HepG2 (cell line): ENCODE measurements around the gene NEDD4L. TPM values are rescaled to one million over a fixed set of nuclear protein-coding genes. Genes with fewer than 3 reads are reported as not detected.
A peak's percentile ranks its signal among the peaks of the same experiment; 100 is the strongest.

Source experiments
- ATAC-seq: fragments of 200-7000 bp; cut with Tn5 transposase; 3 replicates; pipeline ENCODE4 v1.9.1; 2020; ENCODE audit warnings: mild to moderate bottlenecking, moderate library complexity
- BruUV-seq: library from RNA; stranded (reverse); fragments of 400-500 nt; replicated peaks from 2 replicates; lab custom pipeline; 2021; lab: Mats Ljungman, UMichigan
- CTCF ChIA-PET: fragments of 300-600 bp; formaldehyde crosslinking; extraction: SDS; loops from one replicate; lab custom pipeline; 2021; ENCODE audit warnings: low total read pairs, inconsistent platforms, low intra/inter-chr PET ratio; lab: Yijun Ruan, JAX
- POLR2A ChIA-PET: fragments of 350-600 bp; sonication (Branson Sonifier 250); formaldehyde crosslinking; loops from one replicate; lab custom pipeline; 2020; ENCODE audit warnings: antibody characterized with exemption, inconsistent platforms; lab: Yijun Ruan, JAX
- DNase-seq: peaks from one replicate; pipeline ENCODE4 v3.0.0-alpha.2; 2015; ENCODE audit warnings: low spot score
- FAIRE-seq: peaks from 3 replicates; lab custom pipeline; 2011; peaks lifted over from hg19 to GRCh38; lab: Jason Lieb, UNC
- H2AFZ ChIP-seq: one replicate; pipeline ENCODE4 v1.6.1; 2011; ENCODE audit warnings: low read length, inconsistent platforms
- H3K27ac ChIP-seq: fragments of 300-600 bp; 3 replicates; pipeline ENCODE4 v1.8.0; 2011; ENCODE audit warnings: mixed run types, mild to moderate bottlenecking, mixed read lengths, low read length, inconsistent platforms; ENCODE audit not compliant: insufficient read depth; ENCODE audit errors: extremely low read length
- H3K27me3 ChIP-seq, 2 experiments: fragments of 200-600 bp in 1 of 2; 2 replicates in 1 of 2; 3 replicates in 1 of 2; pipeline versions ENCODE4 v1.6.0 to v1.8.0; 2011; ENCODE audit warnings: low read length in 2 of 2, mild to moderate bottlenecking in 2 of 2, moderate library complexity in 2 of 2, inconsistent platforms in 1 of 2; ENCODE audit not compliant: insufficient read depth in 2 of 2, control insufficient read depth in 1 of 2
- H3K36me3 ChIP-seq, 2 experiments: fragments of 200-600 bp in 1 of 2; replicated peaks in 1 of 2; 2 replicates in 1 of 2; 3 replicates in 1 of 2; pipeline versions ENCODE4 v1.5.1 to v1.8.0; 2011; ENCODE audit warnings: low read length in 2 of 2, inconsistent platforms in 1 of 2; ENCODE audit not compliant: insufficient read depth in 2 of 2, control insufficient read depth in 1 of 2
- H3K4me1 ChIP-seq: 2 replicates; pipeline ENCODE4 v1.5.1; 2012; ENCODE audit warnings: low read length, inconsistent platforms; ENCODE audit not compliant: insufficient read depth
- H3K4me2 ChIP-seq: 2 replicates; pipeline ENCODE4 v1.6.0; 2011; ENCODE audit warnings: low read depth, low read length, inconsistent platforms
- H3K4me3 ChIP-seq, 3 experiments: fragments of 200-600 bp in 1 of 3; sonication (generic), shearing (Covaris generic) in 1 of 3; replicated peaks in 1 of 3; 2 replicates each; pipeline ENCODE4 v1.5.1; 2011 to 2016; ENCODE audit warnings: low read length in 3 of 3, inconsistent platforms in 2 of 3, low read depth in 2 of 3, mild to moderate bottlenecking in 2 of 3, control low read depth in 1 of 3, mixed read lengths in 1 of 3; ENCODE audit not compliant: insufficient read depth in 1 of 3
- H3K79me2 ChIP-seq: one replicate; pipeline ENCODE4 v1.6.1; 2011; ENCODE audit warnings: low read length, inconsistent platforms; ENCODE audit not compliant: insufficient read depth
- H3K9ac ChIP-seq: 2 replicates; pipeline ENCODE4 v1.6.0; 2011; ENCODE audit warnings: mild to moderate bottlenecking, low read depth, low read length, inconsistent platforms; ENCODE audit not compliant: insufficient read depth
- H3K9me3 ChIP-seq: 2 replicates; pipeline ENCODE4 v1.5.1; 2012; ENCODE audit warnings: mild to moderate bottlenecking, low read length
- H4K20me1 ChIP-seq: 2 replicates; pipeline ENCODE4 v1.6.0; 2011; ENCODE audit warnings: inconsistent platforms, mild to moderate bottlenecking, low read length, moderate library complexity; ENCODE audit not compliant: insufficient read depth
- ZFP36L1 ChIP-seq: sonication (generic); formaldehyde crosslinking; IDR thresholded peaks from 2 replicates; pipeline ENCODE4 v1.8.0; 2022; ENCODE audit warnings: mild to moderate bottlenecking, missing genetic modification reagents, moderate library complexity
- ZNF280D ChIP-seq: sonication (generic); formaldehyde crosslinking; IDR thresholded peaks from 2 replicates; pipeline ENCODE4 v1.5.1; 2020; ENCODE audit warnings: mild to moderate bottlenecking, missing genetic modification reagents
- ZNF687 ChIP-seq: sonication (generic); formaldehyde crosslinking; IDR thresholded peaks from 2 replicates; pipeline ENCODE4 v1.5.1; 2020; ENCODE audit warnings: mild to moderate bottlenecking, missing genetic modification reagents, moderate library complexity
- WGBS: methylation state at CpG from one replicate; pipeline ENCODE4 v1.1.6; 2017; ENCODE audit warnings: low lambda C conversion rate; 5-methylcytosine and 5-hydroxymethylcytosine counted together
- in situ Hi-C: cut with HindIII; loops from 2 replicates; pipeline ENCODE4 v1.10.0; 2017; ENCODE audit warnings: low pct_unique_long_range_greater_than_20kb; ENCODE audit not compliant: extremely low pct_ligation_motif_present
- intact Hi-C: fragments of 100-400 bp; cut with micrococcal nuclease; formaldehyde crosslinking; loops from one replicate; pipeline ENCODE4 v1.10.0; 2022; ENCODE audit not compliant: unreplicated experiment
- polyA plus RNA-seq, 8 experiments: library from polyadenylated mRNA; depleted of rRNA in 3 of 8; stranded (reverse) in 7 of 8; unstranded in 1 of 8; fragments of >200 nt; fragmentation: Illumina TruSeq in 4 of 8; extraction: Trizol in 4 of 8; gene quantifications; 2 replicates each; pipeline versions ENCODE4 v1.2.1 to v1.2.3, GENCODE V29; 2011 to 2016; ENCODE audit warnings: low read depth in 4 of 8, missing spikeins in 1 of 8, mixed read lengths in 1 of 8; ENCODE audit not compliant: insufficient read depth in 1 of 8
- total RNA-seq, 5 experiments: library from RNA; depleted of rRNA; stranded (reverse); fragments of >200 nt; fragmentation: Illumina TruSeq; extraction: Trizol; gene quantifications; 2 replicates each; pipeline ENCODE4 v1.2.3, GENCODE V29; 2016; ENCODE audit warnings: low read depth in 1 of 5

NEDD4L gene
- total and polyA plus RNA-seq, 2 of the 13 experiments (the other 11 are each of a cell fraction or from before 2014, with no cell fraction given): 168 to 390 TPM

- Histone ChIP-seq H2AFZ (no peak overlapping the region), H3K9me3 (no peaks in the 10 kb centered on the region), H3K36me3 (peaks cover 3 to 13% of the 10 kb centered on the region in 2 experiments; a peak in 3 of 5 replicates), H4K20me1 (no peaks in the 10 kb centered on the region), H3K27me3 (no peaks in the 10 kb centered on the region), H3K4me1 (peaks cover 45% of the 10 kb centered on the region), H3K79me2 (peaks cover 44% of the 10 kb centered on the region), H3K9ac (no peak overlapping the region), H3K27ac (no peak overlapping the region), H3K4me3 (no peak overlapping the region), H3K4me2 (no peak overlapping the region)
- ChIA-PET CTCF (no interaction called here), POLR2A (no interaction called here)
- 96% methylated on average over 5 of the region's 5 CpGs for WGBS
- TF ChIP-seq ZFP36L1 (CRISPR knock-in tag): no peak
- intact Hi-C loops (no loop called here), in situ Hi-C loops (no loop called here)
- no TSS peak for BruUV-seq
- FAIRE-seq (no peak), DNase-seq (no peak), ATAC-seq (no peak)
These were observed 246.2 kb downstream of the NEDD4L start for GRCh38 chr18:58290116-58290695.

GRCh38 chr18:58291131-58291530, 247.1 kb downstream of the NEDD4L start:
- DNase-seq: no peak
- no CpG with 5 or more reads among the region's 5 CpGs for WGBS
- Histone ChIP-seq H3K27ac (no peak overlapping the region), H3K79me2 (peaks cover 39% of the 10 kb centered on the region), H3K36me3 (peaks cover 4 to 13% of the 10 kb centered on the region in 2 experiments; a peak in 4 of 5 replicates), H3K9me3 (no peaks in the 10 kb centered on the region), H3K27me3 (no peaks in the 10 kb centered on the region), H3K4me2 (no peak overlapping the region), H4K20me1 (no peaks in the 10 kb centered on the region), H3K9ac (no peak overlapping the region), H3K4me3 (no peak overlapping the region), H3K4me1 (peaks cover 36% of the 10 kb centered on the region), H2AFZ (no peak overlapping the region)
- intact Hi-C loops: no loop called here
- in situ Hi-C loops: no loop called here
- BruUV-seq: no TSS peak
- no peak for ATAC-seq
- no peak for FAIRE-seq
- TF ChIP-seq ZNF687 (0 out of 2 replicates have a peak, but pooled peaks have one; percentile 23), ZNF280D (CRISPR knock-in tag) (no peak)
- ChIA-PET POLR2A (no interaction called here), CTCF (no interaction called here)
